Hematopoietic multipotent progenitor cell treated with erythropoietin and hydrocortisone succinate and interleukin-3 and kit ligand, for 8 days (in vitro differentiated cells): ENCODE results near the gene STIMATE.

Experiments
- DNase-seq: peaks from one replicate; pipeline ENCODE4 v3.0.0-alpha.2; 2015

The STIMATE gene

GRCh38 chr3:52865994-52866393 lies 31.4 kb downstream of the STIMATE start:
- DNase-seq, result no peak

GRCh38 chr3:52860424-52860768 lies 37.0 kb downstream of the STIMATE start:
- no peak for DNase-seq

GRCh38 chr3:52859686-52860423 lies 37.5 kb downstream of the STIMATE start:
- DNase-seq, result no peak

GRCh38 chr3:52857864-52858263 lies 39.5 kb downstream of the STIMATE start:
- no peak for DNase-seq

- no peak for DNase-seq
Measured at GRCh38 chr3:52857133-52857532, 40.2 kb downstream of the STIMATE start.

GRCh38 chr3:52856666-52857065 lies 40.7 kb downstream of the STIMATE start:
- DNase-seq, result no peak

GRCh38 chr3:52854013-52854412 lies 43.3 kb downstream of the STIMATE start:
- no peak for DNase-seq

- DNase-seq, result no peak
Measured at GRCh38 chr3:52852419-52852818, 44.9 kb downstream of the STIMATE start.

GRCh38 chr3:52851348-52851747 lies 46.0 kb downstream of the STIMATE start:
- DNase-seq, result peak; percentile 54

- no peak for DNase-seq
Measured at GRCh38 chr3:52849656-52850055, 47.7 kb downstream of the STIMATE start.

GRCh38 chr3:52848617-52849016 lies 48.7 kb downstream of the STIMATE start:
- DNase-seq, result no peak

GRCh38 chr3:52847726-52848125 lies 49.6 kb downstream of the STIMATE start:
- no peak for DNase-seq

GRCh38 chr3:52847241-52847640 lies 50.1 kb downstream of the STIMATE start:
- no peak for DNase-seq

GRCh38 chr3:52846432-52846965 lies 50.8 kb downstream of the STIMATE start:
- no peak for DNase-seq

- no peak for DNase-seq
Measured at GRCh38 chr3:52845691-52846431, 51.5 kb downstream of the STIMATE start.

GRCh38 chr3:52845157-52845556 lies 52.2 kb downstream of the STIMATE start:
- no peak for DNase-seq

GRCh38 chr3:52844290-52844975 lies 52.9 kb downstream of the STIMATE start:
- no peak for DNase-seq

- DNase-seq, result no peak
Measured at GRCh38 chr3:52843881-52844280, 53.5 kb downstream of the STIMATE start.

- no peak for DNase-seq
Measured at GRCh38 chr3:52843108-52843865, 54.1 kb downstream of the STIMATE start.

- no peak for DNase-seq
Measured at GRCh38 chr3:52842424-52842823, 54.9 kb downstream of the STIMATE start.

GRCh38 chr3:52841981-52842340 lies 55.4 kb downstream of the STIMATE start:
- DNase-seq, result no peak

- DNase-seq, result no peak
Measured at GRCh38 chr3:52841211-52841980, 56.0 kb downstream of the STIMATE start.
